ENCODE measurements around the gene ADSS1. TPM values are rescaled to one million over a fixed set of nuclear protein-coding genes. Genes with fewer than 3 reads are reported as not detected.

Gene ADSS1
- total and polyA plus RNA-seq, 2 donors (not counting 1 experiment from before 2014, with no cell fraction given): 2.2 to 3.5 TPM

DNA sequence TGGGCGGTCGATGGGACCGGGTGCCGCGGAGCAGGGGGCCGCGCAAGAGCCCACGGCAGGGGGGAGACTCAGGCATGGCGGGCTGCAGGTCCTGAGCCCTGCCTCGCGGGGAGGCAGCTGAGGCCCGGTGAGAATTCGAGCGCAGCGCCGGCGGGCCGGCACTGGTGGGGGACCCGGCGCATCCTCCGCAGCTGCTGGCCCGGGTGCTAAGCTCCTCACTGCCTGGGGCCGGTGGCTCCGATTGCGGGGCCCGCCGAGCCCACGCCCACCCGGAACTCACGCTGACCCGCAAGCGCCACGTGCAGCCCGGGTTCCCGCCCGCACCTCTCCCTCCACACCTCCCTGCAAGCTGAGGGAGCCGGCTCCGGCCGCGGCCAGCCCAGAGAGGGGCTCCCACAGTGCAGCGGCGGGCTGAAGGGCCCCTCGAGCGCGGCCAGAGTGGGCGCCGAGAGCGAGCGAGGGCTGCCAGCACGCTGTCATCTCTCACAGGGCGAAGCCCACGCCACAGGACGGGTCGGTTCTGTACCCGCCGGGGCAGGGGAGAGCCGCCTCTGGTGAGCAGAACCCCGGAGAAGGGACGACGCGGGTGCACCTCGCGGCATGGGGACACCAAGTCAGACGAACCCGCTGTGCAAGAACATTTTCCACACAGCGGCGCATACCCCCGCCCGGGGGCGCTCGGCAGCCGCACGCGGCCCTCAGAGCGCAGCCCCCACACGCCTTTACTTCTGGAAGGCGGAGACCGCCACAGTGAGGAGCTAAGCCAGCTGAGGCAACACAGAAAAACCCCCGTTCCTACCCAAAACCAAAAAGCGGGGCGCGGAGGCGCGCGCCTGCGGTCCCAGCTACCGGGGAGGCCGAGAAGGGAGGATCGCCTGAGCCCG, 27.8 kb downstream of the ADSS1 start:
- peak overlapping the region; percentile 93 for H2AFZ ChIP-seq (ENCODE audit: low read length)
- DNase-seq (ENCODE audit: low read depth in 2 of 2): no peak
- peak overlapping the region; percentile 48 to 88 (median 63) for H3K4me3 ChIP-seq (replicated peaks in 1 of 4; ENCODE audit: control extremely low read depth in 1 of 4, insufficient read depth in 1 of 4, low read depth in 3 of 4, low read length in 4 of 4)
- H3K9me3 ChIP-seq (ENCODE audit: control insufficient read depth, insufficient read depth, low read depth, low read length): no peaks in the 10 kb centered on the region
- no peak for TF ChIP-seq EZH2 (IDR thresholded peaks at IDR 0.05; ENCODE audit: low read length, missing control alignments)
- TF ChIP-seq, protein P1, sequence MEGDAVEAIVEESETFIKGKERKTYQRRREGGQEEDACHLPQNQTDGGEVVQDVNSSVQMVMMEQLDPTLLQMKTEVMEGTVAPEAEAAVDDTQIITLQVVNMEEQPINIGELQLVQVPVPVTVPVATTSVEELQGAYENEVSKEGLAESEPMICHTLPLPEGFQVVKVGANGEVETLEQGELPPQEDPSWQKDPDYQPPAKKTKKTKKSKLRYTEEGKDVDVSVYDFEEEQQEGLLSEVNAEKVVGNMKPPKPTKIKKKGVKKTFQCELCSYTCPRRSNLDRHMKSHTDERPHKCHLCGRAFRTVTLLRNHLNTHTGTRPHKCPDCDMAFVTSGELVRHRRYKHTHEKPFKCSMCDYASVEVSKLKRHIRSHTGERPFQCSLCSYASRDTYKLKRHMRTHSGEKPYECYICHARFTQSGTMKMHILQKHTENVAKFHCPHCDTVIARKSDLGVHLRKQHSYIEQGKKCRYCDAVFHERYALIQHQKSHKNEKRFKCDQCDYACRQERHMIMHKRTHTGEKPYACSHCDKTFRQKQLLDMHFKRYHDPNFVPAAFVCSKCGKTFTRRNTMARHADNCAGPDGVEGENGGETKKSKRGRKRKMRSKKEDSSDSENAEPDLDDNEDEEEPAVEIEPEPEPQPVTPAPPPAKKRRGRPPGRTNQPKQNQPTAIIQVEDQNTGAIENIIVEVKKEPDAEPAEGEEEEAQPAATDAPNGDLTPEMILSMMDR (conservative IDR thresholded peaks at IDR 0.05 in 1 of 2, IDR thresholded peaks at IDR 0.05 in 1 of 2; ENCODE audit: low read depth in 1 of 2, low read length in 2 of 2): no peak
- H4K20me1 ChIP-seq (ENCODE audit: control insufficient read depth, extremely low read depth, insufficient read depth, low read length): no peaks in the 10 kb centered on the region
- peaks cover 26% of the 10 kb centered on the region for H3K4me1 ChIP-seq (ENCODE audit: control insufficient read depth, extremely low read depth, insufficient read depth, low read length)
- H3K27me3 ChIP-seq (ENCODE audit: control insufficient read depth, insufficient read depth, low read length): no peaks in the 10 kb centered on the region
- peak overlapping the region; percentile 93 for H3K4me2 ChIP-seq (ENCODE audit: extremely low read depth, insufficient read depth, low read length)
- H3K36me3 ChIP-seq (ENCODE audit: control insufficient read depth, insufficient read depth, low read length): peaks cover 10% of the 10 kb centered on the region
- H3K27ac ChIP-seq (ENCODE audit: insufficient read depth, low read length): peak overlapping the region; percentile 67
- peaks cover 37% of the 10 kb centered on the region for H3K79me2 ChIP-seq (ENCODE audit: control insufficient read depth, insufficient read depth, low read length)
- H3K9ac ChIP-seq (ENCODE audit: insufficient read depth, low read length): peak overlapping the region; percentile 69

DNA sequence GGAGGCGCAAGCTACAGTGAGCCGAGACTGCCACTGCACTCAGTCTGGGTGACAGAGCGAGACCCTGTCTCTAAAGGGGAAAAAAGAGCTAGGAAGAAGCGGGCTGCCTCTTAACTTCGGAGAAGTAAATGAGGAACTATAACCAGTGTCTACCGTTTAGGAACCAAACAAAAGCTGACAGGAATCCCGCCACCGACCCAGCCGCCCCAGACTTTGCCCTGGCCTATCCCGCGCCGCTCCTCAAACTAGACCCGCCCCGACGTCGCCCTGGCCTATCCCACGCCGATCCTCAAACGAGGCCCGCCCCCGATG, 28.4 kb downstream of the ADSS1 start:
- Histone ChIP-seq H2AFZ (ENCODE audit: low read length) (peak overlapping the region; percentile 93), H3K4me3 (replicated peaks in 1 of 4; ENCODE audit: control extremely low read depth in 1 of 4, insufficient read depth in 1 of 4, low read depth in 3 of 4, low read length in 4 of 4) (peak overlapping the region; percentile 48 to 88 (median 63)), H4K20me1 (ENCODE audit: control insufficient read depth, extremely low read depth, insufficient read depth, low read length) (no peaks in the 10 kb centered on the region), H3K9ac (ENCODE audit: insufficient read depth, low read length) (peak overlapping the region; percentile 69), H3K27ac (ENCODE audit: insufficient read depth, low read length) (peak overlapping the region; percentile 67), H3K27me3 (ENCODE audit: control insufficient read depth, insufficient read depth, low read length) (no peaks in the 10 kb centered on the region), H3K4me2 (ENCODE audit: extremely low read depth, insufficient read depth, low read length) (peak overlapping the region; percentile 93), H3K79me2 (ENCODE audit: control insufficient read depth, insufficient read depth, low read length) (peaks cover 40% of the 10 kb centered on the region), H3K9me3 (ENCODE audit: control insufficient read depth, insufficient read depth, low read depth, low read length) (no peaks in the 10 kb centered on the region), H3K36me3 (ENCODE audit: control insufficient read depth, insufficient read depth, low read length) (peaks cover 11% of the 10 kb centered on the region), H3K4me1 (ENCODE audit: control insufficient read depth, extremely low read depth, insufficient read depth, low read length) (peaks cover 23% of the 10 kb centered on the region)
- no peak for DNase-seq (ENCODE audit: low read depth in 2 of 2)
- TF ChIP-seq, protein P1 (conservative IDR thresholded peaks at IDR 0.05 in 1 of 2, IDR thresholded peaks at IDR 0.05 in 1 of 2; ENCODE audit: low read depth in 1 of 2, low read length in 2 of 2): no peak
- no peak for TF ChIP-seq EZH2 (IDR thresholded peaks at IDR 0.05; ENCODE audit: low read length, missing control alignments)

DNA sequence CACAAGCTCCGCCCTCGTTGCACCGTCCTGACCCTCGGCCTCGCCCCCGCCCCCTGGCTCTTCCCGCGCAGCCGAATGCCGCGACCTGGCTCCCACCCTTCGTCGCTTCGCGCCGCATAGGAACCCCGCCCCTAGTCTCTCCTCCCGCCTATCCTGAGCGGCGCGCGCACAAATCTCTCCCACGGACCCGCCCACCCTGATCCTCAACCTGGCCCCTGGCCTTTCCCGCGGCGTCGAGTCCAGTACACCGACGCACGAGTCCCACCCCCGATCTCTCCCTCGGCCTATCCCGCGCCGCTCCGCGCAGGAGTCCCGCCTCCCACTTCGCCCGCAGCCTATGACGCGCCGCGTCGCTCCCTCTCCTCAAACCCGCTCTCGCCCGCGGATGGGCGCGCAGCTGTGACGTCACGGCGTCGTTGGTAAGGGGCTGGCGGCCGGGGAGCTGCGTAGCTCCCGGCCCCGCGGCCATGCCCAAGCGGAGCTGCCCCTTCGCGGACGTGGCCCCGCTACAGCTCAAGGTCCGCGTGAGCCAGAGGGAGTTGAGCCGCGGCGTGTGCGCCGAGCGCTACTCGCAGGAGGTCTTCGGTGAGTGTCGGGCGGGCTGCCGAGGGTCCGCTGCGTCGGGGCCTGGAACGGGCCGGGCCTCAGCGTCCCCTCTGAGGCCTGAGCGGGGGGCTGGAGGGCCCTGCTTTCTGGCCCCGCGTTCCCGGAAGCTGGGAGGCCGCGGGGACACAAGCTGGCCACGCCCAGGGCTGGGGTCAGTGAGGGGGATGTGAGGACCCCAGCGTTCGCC, 28.9 kb downstream of the ADSS1 start, which contains the start of gene SIVA1:
TSS of gene SIVA1 (plus strand) at position 413 of the 793 bp plus-strand sequence. CDS start at position 468, 55 bp downstream.
- H3K36me3 ChIP-seq (ENCODE audit: control insufficient read depth, insufficient read depth, low read length): peaks cover 17% of the 10 kb centered on the region
- peak within 1 kb of the TSS; percentile 88 for H3K27ac ChIP-seq (ENCODE audit: insufficient read depth, low read length)
- peak within 1 kb of the TSS; percentile 93 for H2AFZ ChIP-seq (ENCODE audit: low read length)
- no peak for TF ChIP-seq EZH2 (IDR thresholded peaks at IDR 0.05; ENCODE audit: low read length, missing control alignments)
- TF ChIP-seq, protein P1 (conservative IDR thresholded peaks at IDR 0.05 in 1 of 2, IDR thresholded peaks at IDR 0.05 in 1 of 2; ENCODE audit: low read depth in 1 of 2, low read length in 2 of 2): no peak
- H3K9ac ChIP-seq (ENCODE audit: insufficient read depth, low read length): peak within 1 kb of the TSS; percentile 88
- H3K4me1 ChIP-seq (ENCODE audit: control insufficient read depth, extremely low read depth, insufficient read depth, low read length): peaks cover 23% of the 10 kb centered on the region
- DNase-seq (ENCODE audit: low read depth in 2 of 2): peak; percentile 99
- peak within 1 kb of the TSS; percentile 93 for H3K4me2 ChIP-seq (ENCODE audit: extremely low read depth, insufficient read depth, low read length)
- no peaks in the 10 kb centered on the region for H3K27me3 ChIP-seq (ENCODE audit: control insufficient read depth, insufficient read depth, low read length)
- peaks cover 41% of the 10 kb centered on the region for H3K79me2 ChIP-seq (ENCODE audit: control insufficient read depth, insufficient read depth, low read length)
- peak within 1 kb of the TSS; percentile 67 to 88 (median 80) for H3K4me3 ChIP-seq (replicated peaks in 1 of 4; ENCODE audit: control extremely low read depth in 1 of 4, insufficient read depth in 1 of 4, low read depth in 3 of 4, low read length in 4 of 4)
- no peaks in the 10 kb centered on the region for H4K20me1 ChIP-seq (ENCODE audit: control insufficient read depth, extremely low read depth, insufficient read depth, low read length)
- no peaks in the 10 kb centered on the region for H3K9me3 ChIP-seq (ENCODE audit: control insufficient read depth, insufficient read depth, low read depth, low read length)

All from fibroblast of lung (primary cell).